HepG2 (cell line): ENCODE results near the gene ARFGAP2. TPM values are rescaled to one million over a fixed set of nuclear protein-coding genes. Genes with fewer than 3 reads are reported as not detected.

Experiments
- ARHGAP35 ChIP-seq: sonication (generic); formaldehyde crosslinking; IDR thresholded peaks from 2 replicates; pipeline ENCODE4 v1.9.0; 2022; ENCODE audit warnings: mild to moderate bottlenecking, inconsistent platforms, moderate library complexity, missing genetic modification reagents, borderline replicate concordance
- CENPX ChIP-seq: sonication (generic); formaldehyde crosslinking; IDR thresholded peaks from 2 replicates; pipeline ENCODE4 v1.9.0; 2021; ENCODE audit warnings: mild to moderate bottlenecking, missing genetic modification reagents, moderate library complexity
- CSRNP2 ChIP-seq: sonication (generic); formaldehyde crosslinking; conservative IDR thresholded peaks from 2 replicates; pipeline ENCODE4 v1.8.0; 2022; ENCODE audit warnings: low read depth, missing genetic modification reagents
- DNMT3B ChIP-seq: conservative IDR thresholded peaks from 2 replicates; pipeline ENCODE4 v1.6.1; 2016; ENCODE audit warnings: missing biosample characterization, control low read depth
- EED ChIP-seq: sonication (generic); formaldehyde crosslinking; IDR thresholded peaks from 2 replicates; pipeline ENCODE4 v1.5.0; 2020; ENCODE audit warnings: mild to moderate bottlenecking, missing genetic modification reagents
- HCFC1 ChIP-seq: fragments of 150-350 bp; IDR thresholded peaks from 2 replicates; pipeline ENCODE4 v1.6.1; 2014; ENCODE audit warnings: low read depth, low read length
- HMG20A ChIP-seq: IDR thresholded peaks from 2 replicates; pipeline ENCODE4 v1.6.1; 2016; ENCODE audit warnings: borderline replicate concordance
- IRX3 ChIP-seq: sonication (generic); formaldehyde crosslinking; IDR thresholded peaks from 2 replicates; pipeline ENCODE4 v1.8.1; 2023; ENCODE audit warnings: mild to moderate bottlenecking, low read depth, missing genetic modification reagents, borderline replicate concordance
- JUNB ChIP-seq: sonication (generic); formaldehyde crosslinking; IDR thresholded peaks from 2 replicates; pipeline ENCODE4 v1.8.0; 2022; ENCODE audit warnings: missing genetic modification reagents, mild to moderate bottlenecking, borderline replicate concordance
- KDM1A ChIP-seq: IDR thresholded peaks from 2 replicates; pipeline ENCODE4 v1.6.1; 2016; ENCODE audit warnings: missing compliant biosample characterization
- KDM4B ChIP-seq: sonication (generic); formaldehyde crosslinking; IDR thresholded peaks from 2 replicates; pipeline ENCODE4 v1.4.0; 2020; ENCODE audit warnings: missing genetic modification reagents
- KLF9 ChIP-seq: IDR thresholded peaks from 2 replicates; pipeline ENCODE4 v1.6.1; 2016; ENCODE audit warnings: low read depth
- MIER3 ChIP-seq: IDR thresholded peaks from 2 replicates; pipeline ENCODE4 v1.6.1; 2016; ENCODE audit warnings: missing compliant biosample characterization, borderline replicate concordance
- MTF2 ChIP-seq: sonication (generic); formaldehyde crosslinking; IDR thresholded peaks from 2 replicates; pipeline ENCODE4 v1.5.0; 2020; ENCODE audit warnings: missing genetic modification reagents, borderline replicate concordance
- RFXAP ChIP-seq: sonication (generic); formaldehyde crosslinking; IDR thresholded peaks from 2 replicates; pipeline ENCODE4 v1.4.0; 2020; ENCODE audit warnings: missing genetic modification reagents, borderline replicate concordance
- SATB2 ChIP-seq: sonication (generic); formaldehyde crosslinking; IDR thresholded peaks from 2 replicates; pipeline ENCODE4 v1.5.0; 2020; ENCODE audit warnings: missing genetic modification reagents
- ZMYM3 ChIP-seq: sonication (generic); formaldehyde crosslinking; IDR thresholded peaks from 2 replicates; pipeline ENCODE4 v1.5.1; 2020; ENCODE audit warnings: mild to moderate bottlenecking, missing genetic modification reagents
- ZNF12 ChIP-seq: sonication (generic); formaldehyde crosslinking; IDR thresholded peaks from 2 replicates; pipeline ENCODE4 v1.5.0; 2020; ENCODE audit warnings: missing genetic modification reagents
- ZNF207 ChIP-seq: fragments of 450-650 bp; IDR thresholded peaks from 2 replicates; pipeline ENCODE4 v1.6.1; 2016; ENCODE audit warnings: antibody characterized with exemption, borderline replicate concordance
- ZNF264 ChIP-seq: sonication (generic); formaldehyde crosslinking; IDR thresholded peaks from 2 replicates; pipeline ENCODE4 v1.4.0; 2020; ENCODE audit warnings: missing genetic modification reagents
- ZNF460 ChIP-seq: sonication (generic); formaldehyde crosslinking; IDR thresholded peaks from 2 replicates; pipeline ENCODE4 v1.5.1; 2020; ENCODE audit warnings: missing genetic modification reagents, mild to moderate bottlenecking, borderline replicate concordance
- ZNF619 ChIP-seq: sonication (generic); formaldehyde crosslinking; IDR thresholded peaks from 2 replicates; pipeline ENCODE4 v1.4.0; 2020; ENCODE audit warnings: mild to moderate bottlenecking, missing genetic modification reagents
- ZNF740 ChIP-seq: sonication (generic); formaldehyde crosslinking; IDR thresholded peaks from 2 replicates; pipeline ENCODE4 v1.4.0; 2020; ENCODE audit warnings: missing genetic modification reagents
- ZNF780A ChIP-seq: sonication (generic); formaldehyde crosslinking; IDR thresholded peaks from 2 replicates; pipeline ENCODE4 v1.8.0; 2022; ENCODE audit warnings: mild to moderate bottlenecking, missing genetic modification reagents, moderate library complexity
- polyA plus RNA-seq, 8 experiments: library from polyadenylated mRNA; depleted of rRNA in 3 of 8; stranded (reverse) in 7 of 8; unstranded in 1 of 8; fragments of >200 nt; fragmentation: Illumina TruSeq in 4 of 8; extraction: Trizol in 4 of 8; gene quantifications; 2 replicates each; pipeline versions ENCODE4 v1.2.1 to v1.2.3, GENCODE V29; 2011 to 2016; ENCODE audit warnings: low read depth in 4 of 8, missing spikeins in 1 of 8, mixed read lengths in 1 of 8; ENCODE audit not compliant: insufficient read depth in 1 of 8
- total RNA-seq, 5 experiments: library from RNA; depleted of rRNA; stranded (reverse); fragments of >200 nt; fragmentation: Illumina TruSeq; extraction: Trizol; gene quantifications; 2 replicates each; pipeline ENCODE4 v1.2.3, GENCODE V29; 2016; ENCODE audit warnings: low read depth in 1 of 5
- TF ChIP-seq, protein P1 (sequence below): sonication (generic); formaldehyde crosslinking; IDR thresholded peaks from 2 replicates; pipeline ENCODE4 v1.8.0; 2022; ENCODE audit warnings: low read depth, missing genetic modification reagents
- TF ChIP-seq, protein P2 (sequence below): sonication (generic); formaldehyde crosslinking; IDR thresholded peaks from 2 replicates; pipeline ENCODE4 v1.8.0; 2022; ENCODE audit warnings: mild to moderate bottlenecking, missing genetic modification reagents

The ARFGAP2 gene
- total and polyA plus RNA-seq, 2 of the 13 experiments (the other 11 are each of a cell fraction or from before 2014, with no cell fraction given): 32.3 to 75.3 TPM

- no peak for TF ChIP-seq ZNF264 (CRISPR knock-in tag)
- no peak for TF ChIP-seq KLF9 (CRISPR knock-in tag)
- no peak for TF ChIP-seq ZNF460 (CRISPR knock-in tag)
- TF ChIP-seq IRX3 (CRISPR knock-in tag): 0 out of 2 replicates have a peak, but pooled peaks have one; percentile 10
- no peak for TF ChIP-seq KDM4B (CRISPR knock-in tag)
- TF ChIP-seq MIER3 (CRISPR knock-in tag): no peak
- no peak for TF ChIP-seq HCFC1
- no peak for TF ChIP-seq HMG20A (CRISPR knock-in tag)
- 0 out of 2 replicates have a peak, but pooled peaks have one; percentile 26 for TF ChIP-seq ZNF740 (CRISPR knock-in tag)
- no peak for TF ChIP-seq ZNF207
- TF ChIP-seq EED (CRISPR knock-in tag): no peak; the same call in 1 of the 2 replicates
- TF ChIP-seq JUNB (CRISPR knock-in tag): no peak
- TF ChIP-seq, protein P1, sequence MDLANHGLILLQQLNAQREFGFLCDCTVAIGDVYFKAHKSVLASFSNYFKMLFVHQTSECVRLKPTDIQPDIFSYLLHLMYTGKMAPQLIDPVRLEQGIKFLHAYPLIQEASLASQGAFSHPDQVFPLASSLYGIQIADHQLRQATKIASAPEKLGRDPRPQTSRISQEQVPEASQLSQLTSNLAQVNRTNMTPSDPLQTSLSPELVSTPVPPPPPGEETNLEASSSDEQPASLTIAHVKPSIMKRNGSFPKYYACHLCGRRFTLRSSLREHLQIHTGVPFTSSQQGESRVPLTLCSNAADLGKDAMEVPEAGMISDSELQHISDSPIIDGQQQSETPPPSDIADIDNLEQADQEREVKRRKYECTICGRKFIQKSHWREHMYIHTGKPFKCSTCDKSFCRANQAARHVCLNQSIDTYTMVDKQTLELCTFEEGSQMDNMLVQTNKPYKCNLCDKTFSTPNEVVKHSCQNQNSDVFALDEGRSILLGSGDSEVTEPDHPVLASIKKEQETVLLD (CRISPR knock-in tag): no peak
- no peak for TF ChIP-seq ZMYM3 (CRISPR knock-in tag)
- no peak for TF ChIP-seq KDM1A (CRISPR knock-in tag)
- no peak for TF ChIP-seq SATB2
- TF ChIP-seq CENPX: no peak
- TF ChIP-seq, protein P2, sequence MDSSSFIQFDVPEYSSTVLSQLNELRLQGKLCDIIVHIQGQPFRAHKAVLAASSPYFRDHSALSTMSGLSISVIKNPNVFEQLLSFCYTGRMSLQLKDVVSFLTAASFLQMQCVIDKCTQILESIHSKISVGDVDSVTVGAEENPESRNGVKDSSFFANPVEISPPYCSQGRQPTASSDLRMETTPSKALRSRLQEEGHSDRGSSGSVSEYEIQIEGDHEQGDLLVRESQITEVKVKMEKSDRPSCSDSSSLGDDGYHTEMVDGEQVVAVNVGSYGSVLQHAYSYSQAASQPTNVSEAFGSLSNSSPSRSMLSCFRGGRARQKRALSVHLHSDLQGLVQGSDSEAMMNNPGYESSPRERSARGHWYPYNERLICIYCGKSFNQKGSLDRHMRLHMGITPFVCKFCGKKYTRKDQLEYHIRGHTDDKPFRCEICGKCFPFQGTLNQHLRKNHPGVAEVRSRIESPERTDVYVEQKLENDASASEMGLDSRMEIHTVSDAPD (CRISPR knock-in tag): 0 out of 2 replicates have a peak, but pooled peaks have one; percentile 9
- TF ChIP-seq ZNF780A (CRISPR knock-in tag): 0 out of 2 replicates have a peak, but pooled peaks have one; percentile 19
- peak; percentile 61; the same call in 1 of the 2 replicates for TF ChIP-seq RFXAP (CRISPR knock-in tag)
- no peak for TF ChIP-seq ZNF12 (CRISPR knock-in tag)
- TF ChIP-seq CSRNP2 (CRISPR knock-in tag): no peak
- no peak for TF ChIP-seq ZNF619
- no peak for TF ChIP-seq MTF2 (CRISPR knock-in tag)
- no peak for TF ChIP-seq ARHGAP35
- 0 out of 2 replicates have a peak, but pooled peaks have one; percentile 64 for TF ChIP-seq DNMT3B
These were observed 8.8 kb upstream of the ARFGAP2 start (continued) for GRCh38 chr11:47185305-47186075.
